GM21423 (cell line): Measurements from ENCODE around the gene SLC6A2.

Experiments used
- ATAC-seq: cut with Tn5 transposase; IDR thresholded peaks from one replicate; pipeline ENCODE4 v1.9.1; 2021; ENCODE audit warnings: mild to moderate bottlenecking, moderate library complexity; ENCODE audit not compliant: unreplicated experiment

The SLC6A2 gene

GRCh38 chr16:55671206-55671973 is 15.6 kb downstream of the SLC6A2 start:
- no peak for ATAC-seq

GRCh38 chr16:55671974-55672280 is 16.1 kb downstream of the SLC6A2 start:
- ATAC-seq = no peak

GRCh38 chr16:55672471-55672870 is 16.7 kb downstream of the SLC6A2 start:
- ATAC-seq = no peak

- ATAC-seq = no peak
These were observed 22.5 kb downstream of the SLC6A2 start for GRCh38 chr16:55678161-55678821.

- ATAC-seq = no peak
These were observed 26.3 kb downstream of the SLC6A2 start for GRCh38 chr16:55682086-55682485.

GRCh38 chr16:55685973-55686372 is 30.2 kb downstream of the SLC6A2 start:
- ATAC-seq = no peak

GRCh38 chr16:55686671-55687070 is 30.9 kb downstream of the SLC6A2 start:
- ATAC-seq = no peak

GRCh38 chr16:55687802-55688201 is 32.0 kb downstream of the SLC6A2 start:
- no peak for ATAC-seq

GRCh38 chr16:55690841-55691240 is 35.1 kb downstream of the SLC6A2 start:
- no peak for ATAC-seq

GRCh38 chr16:55691771-55692170 is 36.0 kb downstream of the SLC6A2 start:
- no peak for ATAC-seq

- ATAC-seq = no peak
These were observed 39.8 kb downstream of the SLC6A2 start for GRCh38 chr16:55695595-55695994.

GRCh38 chr16:55697867-55698266 is 42.1 kb downstream of the SLC6A2 start:
- no peak for ATAC-seq

- ATAC-seq = no peak
These were observed 42.5 kb downstream of the SLC6A2 start for GRCh38 chr16:55698331-55698730.

GRCh38 chr16:55698946-55699345 is 43.2 kb downstream of the SLC6A2 start:
- no peak for ATAC-seq

GRCh38 chr16:55699616-55700015 is 43.8 kb downstream of the SLC6A2 start:
- ATAC-seq = no peak

GRCh38 chr16:55700067-55700466 is 44.3 kb downstream of the SLC6A2 start:
- ATAC-seq = no peak

- ATAC-seq = no peak
These were observed 45.2 kb downstream of the SLC6A2 start for GRCh38 chr16:55700961-55701360.

- ATAC-seq = no peak
These were observed 45.9 kb downstream of the SLC6A2 start for GRCh38 chr16:55701442-55702319.

GRCh38 chr16:55703003-55704001 is 47.5 kb downstream of the SLC6A2 start:
- ATAC-seq = no peak

- ATAC-seq = no peak
These were observed 51.1 kb downstream of the SLC6A2 start for GRCh38 chr16:55706739-55707384.
